Measurements from ENCODE around the gene RAI1.
"Not testable (repeated sequence)": the region's sequence is repeated elsewhere in the genome, so short reads cannot be mapped to it uniquely, and the experiment has no call there.

The RAI1 gene

DNA sequence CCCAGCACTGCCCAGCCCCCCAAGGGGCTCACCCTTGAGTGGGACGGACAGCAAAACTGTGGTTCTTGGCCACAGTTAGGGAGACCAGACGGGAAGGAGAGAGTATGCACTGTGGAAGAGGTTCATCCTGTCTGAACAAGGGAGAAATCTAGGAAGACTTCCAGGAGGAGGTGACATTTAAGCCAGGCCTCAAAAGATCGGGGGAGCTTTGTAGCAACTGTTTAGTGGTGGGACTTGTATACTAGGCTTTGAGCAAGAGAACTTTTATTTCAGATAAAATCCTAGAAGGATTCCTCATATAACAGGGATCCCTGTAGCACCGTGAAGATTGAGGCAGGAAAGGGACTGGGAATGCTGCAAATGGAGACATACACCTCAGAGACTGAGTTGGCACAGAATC lies 124.8 kb downstream of the RAI1 start:
- POLR2A ChIA-PET: no interaction called here
- TF ChIP-seq, protein P1, sequence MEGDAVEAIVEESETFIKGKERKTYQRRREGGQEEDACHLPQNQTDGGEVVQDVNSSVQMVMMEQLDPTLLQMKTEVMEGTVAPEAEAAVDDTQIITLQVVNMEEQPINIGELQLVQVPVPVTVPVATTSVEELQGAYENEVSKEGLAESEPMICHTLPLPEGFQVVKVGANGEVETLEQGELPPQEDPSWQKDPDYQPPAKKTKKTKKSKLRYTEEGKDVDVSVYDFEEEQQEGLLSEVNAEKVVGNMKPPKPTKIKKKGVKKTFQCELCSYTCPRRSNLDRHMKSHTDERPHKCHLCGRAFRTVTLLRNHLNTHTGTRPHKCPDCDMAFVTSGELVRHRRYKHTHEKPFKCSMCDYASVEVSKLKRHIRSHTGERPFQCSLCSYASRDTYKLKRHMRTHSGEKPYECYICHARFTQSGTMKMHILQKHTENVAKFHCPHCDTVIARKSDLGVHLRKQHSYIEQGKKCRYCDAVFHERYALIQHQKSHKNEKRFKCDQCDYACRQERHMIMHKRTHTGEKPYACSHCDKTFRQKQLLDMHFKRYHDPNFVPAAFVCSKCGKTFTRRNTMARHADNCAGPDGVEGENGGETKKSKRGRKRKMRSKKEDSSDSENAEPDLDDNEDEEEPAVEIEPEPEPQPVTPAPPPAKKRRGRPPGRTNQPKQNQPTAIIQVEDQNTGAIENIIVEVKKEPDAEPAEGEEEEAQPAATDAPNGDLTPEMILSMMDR (IDR thresholded peaks at IDR 0.05; ENCODE audit: control extremely low read depth, extremely low read depth, low read depth, missing control alignments): no peak
- no peak for DNase-seq (ENCODE audit: extremely low spot score)
- CTCF ChIA-PET: interaction anchor here (0.9 to 1.6 kb wide), 3 partner anchors 32 to 113 kb away, joined by 3 to 7 read pairs (median 3); no protein-coding TSS in a partner anchor

DNA sequence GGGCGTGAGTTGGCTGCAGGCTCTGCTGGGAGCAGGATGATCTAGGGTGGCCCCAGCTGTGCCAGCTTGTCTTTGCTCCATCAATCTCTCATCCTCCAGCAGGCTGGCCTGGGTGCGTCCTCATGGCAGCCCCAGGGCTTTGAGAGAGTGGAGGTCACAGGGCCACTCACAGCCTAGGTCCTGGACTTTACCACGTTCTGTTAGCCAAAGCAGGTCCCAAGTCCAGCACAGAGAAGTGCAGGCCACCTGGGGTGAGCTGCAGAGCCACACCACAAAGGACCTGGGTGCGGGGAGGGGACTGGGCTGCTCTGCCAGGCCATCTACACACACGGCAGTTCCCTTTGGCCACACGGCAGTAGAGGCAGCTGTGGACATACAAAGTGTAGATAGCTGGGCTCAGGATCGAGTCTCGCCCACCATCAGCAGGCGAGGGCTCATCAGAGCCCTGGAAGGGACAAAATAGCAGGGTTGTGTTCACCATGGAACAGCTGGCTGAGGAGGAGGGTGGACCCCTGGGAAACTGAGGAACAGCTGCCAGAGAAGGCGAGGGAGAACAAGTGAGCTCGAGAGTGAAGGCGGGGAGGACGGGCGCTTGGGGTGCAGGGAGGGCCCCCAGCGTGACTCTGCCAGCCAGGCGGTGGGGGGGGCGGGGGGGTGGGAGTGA lies 125.5 kb downstream of the RAI1 start:
- no peak for DNase-seq (ENCODE audit: extremely low spot score)
- TF ChIP-seq, protein P1 (IDR thresholded peaks at IDR 0.05; ENCODE audit: control extremely low read depth, extremely low read depth, low read depth, missing control alignments): no peak
- ChIA-PET CTCF (interaction anchor here (0.9 to 1.6 kb wide), 3 partner anchors 31 to 113 kb away, joined by 3 to 7 read pairs (median 3); no protein-coding TSS in a partner anchor), POLR2A (no interaction called here)

DNA sequence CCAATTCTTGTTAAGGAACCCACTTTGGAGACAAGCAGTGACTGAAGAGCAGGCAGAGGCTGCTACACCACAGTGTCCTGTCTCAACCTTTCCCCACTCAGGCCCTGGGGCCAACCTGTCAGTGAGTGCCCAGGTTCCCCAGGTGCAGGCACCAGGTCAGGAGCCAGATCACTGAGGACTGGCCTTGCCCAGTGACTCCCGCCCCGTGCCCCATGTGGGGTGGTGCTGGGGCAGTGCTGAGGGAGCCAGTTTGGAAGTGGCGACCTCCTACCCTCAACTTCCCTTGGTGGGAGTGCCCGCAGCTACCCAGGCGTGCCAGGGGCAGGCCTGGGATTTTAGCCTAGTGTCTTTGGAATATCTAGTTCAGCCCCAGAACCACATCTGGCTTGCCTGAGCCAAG lies 126.2 kb downstream of the RAI1 start:
- CTCF ChIA-PET: no interaction called here
- POLR2A ChIA-PET: no interaction called here
- TF ChIP-seq, protein P1 (IDR thresholded peaks at IDR 0.05; ENCODE audit: control extremely low read depth, extremely low read depth, low read depth, missing control alignments): no peak
- no peak for DNase-seq (ENCODE audit: extremely low spot score)

DNA sequence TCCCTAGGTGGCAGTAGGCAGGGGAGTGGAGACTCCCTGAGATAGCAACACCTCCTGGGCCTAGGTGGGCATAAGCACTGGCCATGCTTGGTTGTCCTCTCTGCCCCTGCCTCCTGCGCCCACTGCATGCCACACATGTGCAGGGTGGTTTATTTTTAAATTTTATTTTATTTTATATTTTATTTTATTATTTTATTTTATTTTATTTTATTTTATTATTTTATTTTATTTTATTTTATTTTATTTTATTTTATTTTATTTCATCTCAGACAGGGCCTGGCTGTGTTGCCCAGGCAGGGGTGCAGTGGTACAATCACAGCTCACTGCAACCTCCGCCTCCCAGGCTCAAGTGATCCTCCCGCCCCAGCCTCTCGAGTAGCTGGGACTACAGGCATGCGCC lies 126.9 kb downstream of the RAI1 start:
- CTCF ChIA-PET: interaction anchor here (1.3 to 7.7 kb wide), 4 partner anchors 27 to 111 kb away, joined by 3 to 93 read pairs (median 6); no protein-coding TSS in a partner anchor
- DNase-seq (ENCODE audit: extremely low spot score); POLR2A ChIA-PET: not testable (repeated sequence)

DNA sequence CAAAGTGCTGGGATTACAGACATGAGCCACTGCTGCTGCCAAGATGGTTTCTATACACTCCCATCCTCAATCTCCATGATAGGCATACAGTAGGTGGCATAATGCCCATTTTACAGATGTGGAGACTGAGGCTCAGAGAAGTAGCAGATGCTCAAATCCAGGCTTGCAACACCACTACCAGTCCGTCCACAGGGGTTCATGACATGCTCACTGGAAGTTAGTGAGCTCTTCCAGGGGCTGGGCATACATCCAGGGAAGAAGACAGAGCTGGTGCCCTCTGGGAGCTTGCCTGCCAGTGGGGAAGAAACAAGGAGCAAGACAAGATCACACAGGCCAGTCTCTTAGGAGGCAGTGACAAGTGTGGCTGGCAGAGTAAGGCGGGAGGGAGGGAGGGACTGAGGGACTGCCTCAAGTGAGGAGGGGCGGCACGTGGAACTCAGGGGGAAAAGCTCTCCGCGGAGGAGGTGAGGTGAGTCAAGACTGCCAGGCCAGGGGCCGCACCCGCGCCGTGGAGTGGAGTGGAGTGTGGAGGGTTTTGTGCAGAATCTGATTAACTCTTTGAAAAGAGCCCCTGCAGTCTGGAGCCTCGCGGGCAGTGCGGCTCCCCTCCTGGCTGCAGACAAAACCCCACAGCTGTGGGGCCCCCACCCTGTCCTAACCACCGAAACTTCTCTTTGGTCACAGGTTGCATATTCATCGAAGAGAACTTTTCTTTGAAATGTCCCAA lies 127.6 kb downstream of the RAI1 start:
- POLR2A ChIA-PET: no interaction called here
- CTCF ChIA-PET: interaction anchor here (0.9 to 7.7 kb wide), 7 partner anchors 9 to 110 kb away, joined by 3 to 93 read pairs (median 3); no protein-coding TSS in a partner anchor
- TF ChIP-seq, protein P1 (IDR thresholded peaks at IDR 0.05; ENCODE audit: control extremely low read depth, extremely low read depth, low read depth, missing control alignments): peak; percentile 8
- DNase-seq (ENCODE audit: extremely low spot score): peak; percentile 84

GRCh38 chr17:17809531-17810083 lies 128.3 kb downstream of the RAI1 start:
- ChIA-PET POLR2A (no interaction called here), CTCF (interaction anchor here (0.9 to 7.7 kb wide), 6 partner anchors 8 to 110 kb away, joined by 3 to 93 read pairs (median 4); no protein-coding TSS in a partner anchor)
- DNase-seq (ENCODE audit: extremely low spot score): no peak
- TF ChIP-seq, protein P1 (IDR thresholded peaks at IDR 0.05; ENCODE audit: control extremely low read depth, extremely low read depth, low read depth, missing control alignments): no peak

Measured in GM10248 (cell line).